K562 (cell line): Measurements from ENCODE around the gene RHOBTB3. TPM values are rescaled to one million over a fixed set of nuclear protein-coding genes. Genes with fewer than 3 reads are reported as not detected.

ENCODE experiments used
- EHMT2 ChIP-seq: fragments of 450-650 bp; IDR thresholded peaks from 2 replicates; pipeline ENCODE4 v1.6.1; 2018; ENCODE audit warnings: antibody characterized with exemption
- FOS ChIP-seq: IDR thresholded peaks from 3 replicates; pipeline ENCODE4 v1.6.1; 2011; ENCODE audit not compliant: insufficient read length; ENCODE audit errors: extremely low read depth
- HNRNPUL1 ChIP-seq: fragments of 200-400 bp; formaldehyde crosslinking; IDR thresholded peaks from 2 replicates; pipeline ENCODE4 v1.6.1; 2017; ENCODE audit warnings: low read length
- MGA ChIP-seq: fragments of 450-650 bp; IDR thresholded peaks from 2 replicates; pipeline ENCODE4 v1.6.1; 2016; ENCODE audit warnings: mild to moderate bottlenecking, moderate library complexity
- RCOR1 ChIP-seq, 2 experiments: IDR thresholded peaks; 2 replicates each; pipeline ENCODE4 v1.6.1; 2012; ENCODE audit warnings: low read depth in 2 of 2, low read length in 2 of 2, borderline replicate concordance in 1 of 2, improper control_type of control experiment in 1 of 2
- SMARCB1 ChIP-seq: IDR thresholded peaks from 2 replicates; pipeline ENCODE4 v1.6.1; 2011; ENCODE audit warnings: improper control_type of control experiment, low read depth; ENCODE audit not compliant: insufficient read length
- ZEB2 ChIP-seq: fragments of 450-650 bp; IDR thresholded peaks from 2 replicates; pipeline ENCODE4 v1.6.1; 2016
- ZNF592 ChIP-seq: fragments of 450-650 bp; IDR thresholded peaks from 2 replicates; pipeline ENCODE4 v1.6.1; 2017; ENCODE audit warnings: antibody characterized with exemption, mild to moderate bottlenecking
- polyA plus RNA-seq, 8 experiments: library from polyadenylated mRNA; depleted of rRNA in 4 of 8; stranded (reverse) in 5 of 8; unstranded in 3 of 8; fragments of >200 nt; fragmentation: Nextera tagmentation in 2 of 8; fragmentation: Illumina TruSeq in 1 of 8; extraction: Ambion mirVana in 2 of 8; extraction: Trizol in 1 of 8; gene quantifications; 2 replicates each; pipeline versions ENCODE4 v1.2.1 to v1.2.3, GENCODE V29; 2011 to 2014; ENCODE audit warnings: inconsistent platforms in 1 of 8, missing spikeins in 1 of 8
- total RNA-seq, 7 experiments: library from RNA; depleted of rRNA in 6 of 7; stranded (reverse); fragments of >200 nt in 6 of 7; fragmentation: Illumina TruSeq in 2 of 7; extraction: Trizol in 2 of 7; gene quantifications; 2 replicates each; pipeline versions ENCODE4 v1.2.1 to v1.2.3, GENCODE V29; 2011 to 2021; ENCODE audit warnings: low replicate concordance in 1 of 7

RHOBTB3 gene
- total and polyA plus RNA-seq, 9 of the 15 experiments (the other 6 are each of a cell fraction or from before 2014, with no cell fraction given): 39.7 to 143 (median 115) TPM

GRCh38 chr5:95816776-95817175 lies 85.6 kb downstream of the RHOBTB3 start (continued):
- no peak for TF ChIP-seq MGA
- no peak for TF ChIP-seq SMARCB1
- TF ChIP-seq ZNF592: no peak
- no peak for TF ChIP-seq ZEB2
- no peak for TF ChIP-seq EHMT2
- TF ChIP-seq HNRNPUL1: no peak
- TF ChIP-seq FOS: no peak
- no peak for TF ChIP-seq RCOR1 (IDR thresholded peaks at IDR 0.05; ENCODE audit: borderline replicate concordance in 1 of 2, low read depth in 2 of 2, low read length in 2 of 2)
